K562 (cell line): ENCODE measurements around the gene ERCC6L.

Source experiments
- ZNF384 ChIP-seq: IDR thresholded peaks from 2 replicates; pipeline ENCODE4 v1.6.1; 2012; ENCODE audit warnings: low read depth, low read length, improper control_type of control experiment
- TF ChIP-seq, protein P1 (sequence below): sonication (generic); formaldehyde crosslinking; IDR thresholded peaks from 2 replicates; pipeline ENCODE4 v1.8.1; 2022; ENCODE audit warnings: missing genetic modification reagents

DNA sequence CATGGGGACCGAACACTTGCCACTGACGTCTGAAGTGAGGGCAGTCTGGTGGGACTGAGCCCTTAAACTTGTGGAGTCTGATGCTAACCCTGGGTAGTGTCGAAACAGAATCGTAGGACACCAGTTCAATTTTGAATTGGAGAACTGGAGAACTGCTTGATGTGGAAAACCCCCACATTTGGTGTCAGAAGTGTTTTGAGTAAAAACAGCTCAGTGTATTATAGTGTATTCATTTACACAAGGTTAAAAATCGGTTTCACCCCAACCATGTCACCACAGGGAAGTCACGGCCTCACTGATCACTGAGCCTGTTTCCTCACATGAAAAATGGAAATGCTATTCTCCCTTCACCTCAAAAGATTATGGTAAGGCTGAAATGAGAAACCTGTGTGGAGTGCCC, 35.4 kb downstream of the ERCC6L start:
- TF ChIP-seq, protein P1, sequence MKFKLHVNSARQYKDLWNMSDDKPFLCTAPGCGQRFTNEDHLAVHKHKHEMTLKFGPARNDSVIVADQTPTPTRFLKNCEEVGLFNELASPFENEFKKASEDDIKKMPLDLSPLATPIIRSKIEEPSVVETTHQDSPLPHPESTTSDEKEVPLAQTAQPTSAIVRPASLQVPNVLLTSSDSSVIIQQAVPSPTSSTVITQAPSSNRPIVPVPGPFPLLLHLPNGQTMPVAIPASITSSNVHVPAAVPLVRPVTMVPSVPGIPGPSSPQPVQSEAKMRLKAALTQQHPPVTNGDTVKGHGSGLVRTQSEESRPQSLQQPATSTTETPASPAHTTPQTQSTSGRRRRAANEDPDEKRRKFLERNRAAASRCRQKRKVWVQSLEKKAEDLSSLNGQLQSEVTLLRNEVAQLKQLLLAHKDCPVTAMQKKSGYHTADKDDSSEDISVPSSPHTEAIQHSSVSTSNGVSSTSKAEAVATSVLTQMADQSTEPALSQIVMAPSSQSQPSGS, result no peak
- no peak for TF ChIP-seq ZNF384
